Measurements from ENCODE around the gene CACNA2D3. TPM values are rescaled to one million over a fixed set of nuclear protein-coding genes. Genes with fewer than 3 reads are reported as not detected.

The CACNA2D3 gene
- total RNA-seq, 4 donors from 2014 or later: 0.55 to 3.4 (median 1.6) TPM

- Histone ChIP-seq H3K27ac (no peak overlapping the region), H3K4me3 (no peak overlapping the region), H3K36me3 (no peaks in the 10 kb centered on the region), H3K27me3 (no peaks in the 10 kb centered on the region), H3K9me3 (no peaks in the 10 kb centered on the region), H3K4me1 (no peaks in the 10 kb centered on the region)
- intact Hi-C loops (cut with DNase I; ENCODE audit: low total_unique reads): no loop called here
- in situ Hi-C loops (cut with MboI; ENCODE audit: low pct_ligation_motif_present in 1 of 4, low pct_unique_long_range_greater_than_20kb in 1 of 4, low sequenced_read_pairs in 3 of 4): no loop called here
- DNase-seq: no peak
- TF ChIP-seq EP300 (IDR thresholded peaks at IDR 0.05; ENCODE audit: low read depth): no peak
- no peak for TF ChIP-seq POLR2AphosphoS5 (IDR thresholded peaks at IDR 0.05)
- WGBS, 2 donors (ENCODE audit: low coverage in 1 of 2): 60 to 64% methylated on average over 1 to 4 of the region's 4 CpGs
These were observed 887.0 kb downstream of the CACNA2D3 start for GRCh38 chr3:55009372-55009771.

- in situ Hi-C loops (cut with MboI; ENCODE audit: low pct_ligation_motif_present in 1 of 4, low pct_unique_long_range_greater_than_20kb in 1 of 4, low sequenced_read_pairs in 3 of 4): no loop called here
- no peak overlapping the region for H3K4me3 ChIP-seq
- no peaks in the 10 kb centered on the region for H3K36me3 ChIP-seq
- no peak for TF ChIP-seq CTCF (IDR thresholded peaks at IDR 0.05)
- TF ChIP-seq POLR2A (IDR thresholded peaks at IDR 0.05): no peak
- TF ChIP-seq EP300 (IDR thresholded peaks at IDR 0.05; ENCODE audit: low read depth): no peak
- TF ChIP-seq POLR2AphosphoS5 (IDR thresholded peaks at IDR 0.05): no peak
- no peak for DNase-seq
- no peaks in the 10 kb centered on the region for H3K9me3 ChIP-seq
- WGBS, 2 donors (ENCODE audit: low coverage in 1 of 2): 84 to 94% methylated on average over 3 to 4 of the region's 4 CpGs
- H3K27ac ChIP-seq: no peak overlapping the region
- intact Hi-C loops (cut with DNase I; ENCODE audit: low total_unique reads): no loop called here
- H3K27me3 ChIP-seq: no peaks in the 10 kb centered on the region
- H3K4me1 ChIP-seq: no peaks in the 10 kb centered on the region
These were observed 889.7 kb downstream of the CACNA2D3 start for GRCh38 chr3:55012091-55012490.

- intact Hi-C loops (cut with DNase I; ENCODE audit: low total_unique reads): no loop called here
- Histone ChIP-seq H3K27me3 (no peaks in the 10 kb centered on the region), H3K36me3 (no peaks in the 10 kb centered on the region), H3K4me3 (no peak overlapping the region), H3K9me3 (no peaks in the 10 kb centered on the region), H3K4me1 (no peaks in the 10 kb centered on the region), H3K27ac (no peak overlapping the region)
- WGBS, 2 donors (ENCODE audit: low coverage in 1 of 2): 57 to 62% methylated on average over 3 to 5 of the region's 5 CpGs
- in situ Hi-C loops (cut with MboI; ENCODE audit: low pct_ligation_motif_present in 1 of 4, low pct_unique_long_range_greater_than_20kb in 1 of 4, low sequenced_read_pairs in 3 of 4): no loop called here
- TF ChIP-seq POLR2AphosphoS5 (IDR thresholded peaks at IDR 0.05) (no peak), CTCF (IDR thresholded peaks at IDR 0.05) (peak in 1 of 5 experiments; percentile 13), POLR2A (IDR thresholded peaks at IDR 0.05) (no peak), EP300 (IDR thresholded peaks at IDR 0.05; ENCODE audit: low read depth) (no peak)
- no peak for DNase-seq
These were observed 891.0 kb downstream of the CACNA2D3 start for GRCh38 chr3:55013145-55013925.

- H3K9me3 ChIP-seq: no peaks in the 10 kb centered on the region
- WGBS, 2 donors (ENCODE audit: low coverage in 1 of 2): 77 to 80% methylated on average over 2 to 4 of the region's 4 CpGs
These were observed 891.7 kb downstream of the CACNA2D3 start for GRCh38 chr3:55014081-55014480.

More at GRCh38 chr3:55014081-55014480, 891.7 kb downstream of the CACNA2D3 start:
- H3K36me3 ChIP-seq: no peaks in the 10 kb centered on the region
- H3K27me3 ChIP-seq: no peaks in the 10 kb centered on the region
- no peak overlapping the region for H3K27ac ChIP-seq
- intact Hi-C loops (cut with DNase I; ENCODE audit: low total_unique reads): no loop called here
- no peaks in the 10 kb centered on the region for H3K4me1 ChIP-seq
- DNase-seq: no peak
- no peak overlapping the region for H3K4me3 ChIP-seq
- in situ Hi-C loops (cut with MboI; ENCODE audit: low pct_ligation_motif_present in 1 of 4, low pct_unique_long_range_greater_than_20kb in 1 of 4, low sequenced_read_pairs in 3 of 4): no loop called here
- TF ChIP-seq POLR2AphosphoS5 (IDR thresholded peaks at IDR 0.05) (no peak), CTCF (IDR thresholded peaks at IDR 0.05) (no peak), POLR2A (IDR thresholded peaks at IDR 0.05) (no peak), EP300 (IDR thresholded peaks at IDR 0.05; ENCODE audit: low read depth) (no peak)

Measured in transverse colon (tissue), 4 donors.